ENCODE data around the gene TBC1D9B. TPM values are rescaled to one million over a fixed set of nuclear protein-coding genes. Genes with fewer than 3 reads are reported as not detected.
A peak's percentile ranks its signal among the peaks of the same experiment; 100 is the strongest.

TBC1D9B gene
- total and polyA plus RNA-seq, 2 of the 13 experiments (the other 11 are each of a cell fraction or from before 2014, with no cell fraction given) = 35.0 to 50.0 TPM

DNA sequence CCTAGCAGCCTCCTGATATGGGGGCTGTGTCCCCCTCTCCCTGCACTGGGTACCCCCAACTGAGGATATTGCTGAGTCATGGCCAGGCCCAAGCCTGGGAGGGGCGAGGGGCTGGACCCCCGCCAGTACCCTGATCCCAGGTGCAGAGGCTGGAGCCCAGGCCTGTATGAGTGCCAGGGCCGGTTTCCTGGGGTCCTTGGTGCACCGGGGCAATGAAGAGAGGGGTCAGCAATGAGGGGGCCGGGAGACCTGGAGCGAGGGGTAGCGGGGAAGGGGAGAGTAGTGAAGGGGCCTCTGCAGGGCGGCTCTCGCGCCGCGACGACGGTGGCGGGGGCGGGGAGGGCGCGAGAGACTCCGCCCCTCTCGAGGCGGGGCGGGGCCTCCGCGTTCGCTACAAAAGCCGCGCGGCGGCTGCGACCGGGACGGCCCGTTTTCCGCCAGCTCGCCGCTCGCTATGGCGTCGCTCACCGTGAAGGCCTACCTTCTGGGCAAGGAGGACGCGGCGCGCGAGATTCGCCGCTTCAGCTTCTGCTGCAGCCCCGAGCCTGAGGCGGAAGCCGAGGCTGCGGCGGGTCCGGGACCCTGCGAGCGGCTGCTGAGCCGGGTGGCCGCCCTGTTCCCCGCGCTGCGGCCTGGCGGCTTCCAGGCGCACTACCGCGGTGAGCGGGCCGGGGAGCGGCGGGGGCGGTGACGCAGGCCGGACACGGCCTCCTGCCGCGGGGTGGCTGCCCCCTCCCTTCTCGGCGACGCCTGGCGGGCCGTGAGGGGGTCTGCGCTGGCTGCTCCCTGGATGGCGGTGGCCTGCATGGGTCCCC lies 87.0 kb downstream of the TBC1D9B start, which contains the start of gene SQSTM1 (continued):
- TF ChIP-seq, protein P1, sequence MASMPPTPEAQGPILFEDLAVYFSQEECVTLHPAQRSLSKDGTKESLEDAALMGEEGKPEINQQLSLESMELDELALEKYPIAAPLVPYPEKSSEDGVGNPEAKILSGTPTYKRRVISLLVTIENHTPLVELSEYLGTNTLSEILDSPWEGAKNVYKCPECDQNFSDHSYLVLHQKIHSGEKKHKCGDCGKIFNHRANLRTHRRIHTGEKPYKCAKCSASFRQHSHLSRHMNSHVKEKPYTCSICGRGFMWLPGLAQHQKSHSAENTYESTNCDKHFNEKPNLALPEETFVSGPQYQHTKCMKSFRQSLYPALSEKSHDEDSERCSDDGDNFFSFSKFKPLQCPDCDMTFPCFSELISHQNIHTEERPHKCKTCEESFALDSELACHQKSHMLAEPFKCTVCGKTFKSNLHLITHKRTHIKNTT (CRISPR knock-in tag; IDR thresholded peaks at IDR 0.05) = no peak
- TF ChIP-seq MLLT10 (CRISPR knock-in tag; IDR thresholded peaks at IDR 0.05) = no peak
- TF ChIP-seq PHF21A (CRISPR knock-in tag; IDR thresholded peaks at IDR 0.05) = 0 out of 2 replicates have a peak, but pooled peaks have one; percentile 25
- TF ChIP-seq ZC3H4 (CRISPR knock-in tag; IDR thresholded peaks at IDR 0.05; ENCODE audit: borderline replicate concordance) = no peak; the same call in 1 of the 2 replicates
- TF ChIP-seq SALL2 (CRISPR knock-in tag; IDR thresholded peaks at IDR 0.05) = peak; percentile 4; the same call in 1 of the 2 replicates

DNA sequence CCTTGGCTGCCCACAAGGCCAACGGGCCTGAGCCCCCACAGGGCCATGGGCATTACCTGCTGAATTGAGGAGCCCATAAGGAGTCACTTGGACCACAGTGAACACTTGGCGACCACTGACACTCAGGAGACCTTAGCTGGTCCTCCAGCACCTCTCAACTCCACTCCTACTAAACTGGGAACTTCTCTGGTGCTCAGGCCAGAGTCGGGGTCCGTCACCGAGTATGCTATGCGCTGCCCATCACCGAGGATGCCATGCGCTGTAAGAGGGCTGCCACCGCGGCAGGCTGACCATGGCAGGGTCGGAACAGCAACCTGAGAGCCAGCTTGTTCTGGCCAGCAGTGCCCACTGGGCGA lies 87.6 kb downstream of the TBC1D9B start:
- ChIA-PET POLR2A (interaction anchor here (0.6 to 5.3 kb wide), 13 partner anchors 9 to 197 kb away, joined by 3 to 115 read pairs (median 6); partner anchors contain the start of genes CBY3, HNRNPH1 and MGAT4B), CTCF (ENCODE audit: low intra/inter-chr PET ratio, low total read pairs) (no interaction called here)
- peak overlapping the region; percentile 99 for H3K27ac ChIP-seq (ENCODE audit: extremely low read length, insufficient read depth, low read length)
- no peaks in the 10 kb centered on the region for H3K9me3 ChIP-seq (ENCODE audit: low read length)
- H3K9ac ChIP-seq (ENCODE audit: insufficient read depth, low read depth, low read length) = peak overlapping the region; percentile 100
- no peak for DNase-seq (ENCODE audit: low spot score)
- WGBS (ENCODE audit: low lambda C conversion rate) = 29% methylated on average over 7 of the region's 12 CpGs
- peaks cover 44% of the 10 kb centered on the region for H3K79me2 ChIP-seq (ENCODE audit: insufficient read depth, low read length)
- H3K36me3 ChIP-seq (replicated peaks in 1 of 2; ENCODE audit: control insufficient read depth in 1 of 2, insufficient read depth in 2 of 2, low read length in 2 of 2) = peaks cover 14 to 16% of the 10 kb centered on the region in 2 experiments; a peak in 4 of 5 replicates
- intact Hi-C loops (cut with micrococcal nuclease; ENCODE audit: unreplicated experiment) = no loop called here
- H2AFZ ChIP-seq (ENCODE audit: low read length) = no peak overlapping the region
- FAIRE-seq = no peak
- H3K4me2 ChIP-seq (ENCODE audit: low read depth, low read length) = peak overlapping the region; percentile 92
- peaks cover 64% of the 10 kb centered on the region for H3K4me1 ChIP-seq (ENCODE audit: insufficient read depth, low read length)
- H4K20me1 ChIP-seq (ENCODE audit: insufficient read depth, low read length) = peaks cover 37% of the 10 kb centered on the region
- TSS peak; percentile 75 for BruUV-seq (replicated peaks)
- H3K27me3 ChIP-seq (ENCODE audit: control insufficient read depth in 1 of 2, insufficient read depth in 2 of 2, low read length in 2 of 2) = no peaks in the 10 kb centered on the region
- peak overlapping the region; percentile 36 to 99 (median 97); a peak in 5 of 6 replicates for H3K4me3 ChIP-seq (replicated peaks in 1 of 3; ENCODE audit: insufficient read depth in 1 of 3, low read depth in 2 of 3, low read length in 3 of 3)
- peak; percentile 4 for ATAC-seq
- in situ Hi-C loops (cut with HindIII; ENCODE audit: extremely low pct_ligation_motif_present, low pct_unique_long_range_greater_than_20kb) = no loop called here
- TF ChIP-seq GATAD1 (CRISPR knock-in tag; IDR thresholded peaks at IDR 0.05) (no peak), MTA1 (CRISPR knock-in tag; IDR thresholded peaks at IDR 0.05; ENCODE audit: borderline replicate concordance) (no peak), ZC3H4 (CRISPR knock-in tag; IDR thresholded peaks at IDR 0.05; ENCODE audit: borderline replicate concordance) (peak; percentile 94; the same call in 1 of the 2 replicates), AGO2 (optimal IDR thresholded peaks at IDR 0.05; ENCODE audit: low read depth, low read length) (peak; percentile 61), PLSCR1 (CRISPR knock-in tag; IDR thresholded peaks at IDR 0.05; ENCODE audit: borderline replicate concordance) (no peak), SAFB2 (CRISPR knock-in tag; IDR thresholded peaks at IDR 0.05; ENCODE audit: borderline replicate concordance, low read depth) (no peak), MED1 (CRISPR knock-in tag; IDR thresholded peaks at IDR 0.05) (no peak), KAT2B (IDR thresholded peaks at IDR 0.05; ENCODE audit: borderline replicate concordance, low read depth, low read length) (no peak), ZNF766 (CRISPR knock-in tag; IDR thresholded peaks at IDR 0.05; ENCODE audit: borderline replicate concordance) (no peak), GLI4 (CRISPR knock-in tag; IDR thresholded peaks at IDR 0.05; ENCODE audit: borderline replicate concordance) (no peak), ZNF878 (CRISPR knock-in tag; IDR thresholded peaks at IDR 0.05) (0 out of 2 replicates have a peak, but pooled peaks have one; percentile 37), FOXM1 (CRISPR knock-in tag; IDR thresholded peaks at IDR 0.05) (no peak), ZSCAN29 (CRISPR knock-in tag; conservative IDR thresholded peaks at IDR 0.05) (0 out of 2 replicates have a peak, but pooled peaks have one; percentile 20), ZNF317 (CRISPR knock-in tag; IDR thresholded peaks at IDR 0.05) (no peak), E2F5 (CRISPR knock-in tag; conservative IDR thresholded peaks at IDR 0.05) (0 out of 2 replicates have a peak, but pooled peaks have one; percentile 7), ZNF3 (CRISPR knock-in tag; IDR thresholded peaks at IDR 0.05) (no peak), ZNF7 (CRISPR knock-in tag; IDR thresholded peaks at IDR 0.05) (no peak)

Data from HepG2 (cell line).